Measurements from ENCODE around the gene CHST7.
A peak's percentile ranks its signal among the peaks of the same experiment; 100 is the strongest.
"Not testable (repeated sequence)": the region's sequence is repeated elsewhere in the genome, so short reads cannot be mapped to it uniquely, and the experiment has no call there.

CHST7 gene, protein sequence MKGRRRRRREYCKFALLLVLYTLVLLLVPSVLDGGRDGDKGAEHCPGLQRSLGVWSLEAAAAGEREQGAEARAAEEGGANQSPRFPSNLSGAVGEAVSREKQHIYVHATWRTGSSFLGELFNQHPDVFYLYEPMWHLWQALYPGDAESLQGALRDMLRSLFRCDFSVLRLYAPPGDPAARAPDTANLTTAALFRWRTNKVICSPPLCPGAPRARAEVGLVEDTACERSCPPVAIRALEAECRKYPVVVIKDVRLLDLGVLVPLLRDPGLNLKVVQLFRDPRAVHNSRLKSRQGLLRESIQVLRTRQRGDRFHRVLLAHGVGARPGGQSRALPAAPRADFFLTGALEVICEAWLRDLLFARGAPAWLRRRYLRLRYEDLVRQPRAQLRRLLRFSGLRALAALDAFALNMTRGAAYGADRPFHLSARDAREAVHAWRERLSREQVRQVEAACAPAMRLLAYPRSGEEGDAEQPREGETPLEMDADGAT

DNA sequence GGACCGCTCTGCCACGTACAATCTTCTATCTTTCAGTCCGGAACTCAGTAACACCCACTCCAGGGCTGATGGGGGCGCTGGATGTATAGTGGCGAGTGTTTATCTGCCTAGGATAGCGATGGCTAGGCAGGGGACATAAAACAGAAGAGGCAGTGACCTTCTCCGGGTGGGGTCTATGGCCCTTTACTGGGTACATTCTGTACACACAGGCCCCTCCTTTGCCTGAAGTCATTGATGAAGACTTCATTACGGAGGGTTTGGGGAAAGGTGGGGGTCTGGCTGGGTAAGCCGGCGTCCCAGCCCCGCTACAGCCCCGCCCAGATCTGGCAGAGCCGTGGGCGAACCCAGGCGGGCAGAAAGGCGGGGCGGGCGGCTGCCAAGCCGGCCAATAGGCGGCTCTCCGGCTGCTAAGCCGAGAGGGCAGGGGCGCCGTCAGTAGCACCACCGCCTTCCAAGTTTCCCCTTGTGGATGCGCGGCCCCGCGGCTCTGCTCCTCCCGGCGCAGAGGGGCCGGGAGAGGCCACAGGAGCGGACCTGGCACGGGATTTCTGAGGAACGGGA lies at the start of gene CHST7:
Gene CHST7, plus strand, starts transcription at position 435 of the 561 bp plus-strand sequence. CDS start 167 bp downstream, outside the sequence.
- H3K27ac ChIP-seq, result 0 out of 2 replicates have a peak within 1 kb of the TSS, but pooled peaks have one; percentile 14
- TF ChIP-seq CTCF (conservative IDR thresholded peaks at IDR 0.05), result peak; percentile 22; the same call in 1 of the 2 replicates

DNA sequence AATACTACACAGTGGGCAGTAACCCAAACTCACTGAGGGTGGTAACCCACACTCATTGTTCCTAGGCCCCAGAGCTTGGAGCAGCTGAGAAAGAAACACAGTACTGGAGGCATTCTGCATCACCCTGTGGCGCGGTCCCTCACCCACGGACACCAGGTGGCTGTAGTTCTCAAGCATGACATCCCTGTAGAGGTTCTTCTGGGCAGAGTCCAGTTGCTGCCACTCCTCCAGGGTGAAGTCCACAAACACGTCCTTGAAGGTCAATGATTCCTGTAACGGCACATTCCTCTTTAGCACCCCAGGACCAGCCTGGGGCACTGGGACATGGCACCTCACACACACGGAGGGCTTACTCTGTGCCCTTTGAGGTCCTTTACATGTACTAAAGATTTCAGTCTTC lies 44.9 kb upstream of the CHST7 start:
- not testable (repeated sequence) for H3K27ac ChIP-seq

DNA sequence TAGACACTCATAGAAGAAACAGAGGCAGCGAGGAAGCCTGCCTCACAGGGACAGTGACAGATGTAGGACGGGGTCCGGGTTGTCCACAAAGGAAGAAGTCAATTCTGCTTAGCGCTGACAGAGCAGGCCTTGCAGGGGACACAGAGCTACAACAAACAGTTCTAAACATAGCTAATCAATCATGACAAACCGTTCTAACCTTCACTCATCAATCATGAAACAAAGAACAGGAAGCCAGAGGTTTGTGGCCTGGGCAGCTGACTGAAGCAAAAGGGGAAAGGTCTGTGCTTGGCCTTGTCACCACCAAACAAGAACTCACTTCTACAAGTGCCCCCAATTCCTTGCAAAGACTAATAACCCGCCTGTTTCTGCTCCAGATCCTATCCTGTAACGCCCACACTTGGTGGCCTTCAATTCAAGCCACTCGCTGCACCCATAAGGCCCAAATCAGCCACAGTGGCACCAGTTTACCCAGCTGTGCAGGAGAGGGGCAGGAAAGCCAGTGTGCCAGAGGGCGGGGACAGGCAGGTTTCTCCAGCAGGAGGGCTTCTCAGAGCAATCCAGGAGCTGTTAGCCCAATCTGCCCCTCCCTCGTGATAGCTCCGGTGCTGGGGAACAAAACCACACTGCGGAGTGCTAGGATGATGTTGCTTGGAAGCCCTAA lies 43.7 kb upstream of the CHST7 start:
- H3K27ac ChIP-seq, result not testable (repeated sequence)

- not testable (repeated sequence) for H3K27ac ChIP-seq
Observed at GRCh38 chrX:46530404-46530908, 43.1 kb upstream of the CHST7 start.

DNA sequence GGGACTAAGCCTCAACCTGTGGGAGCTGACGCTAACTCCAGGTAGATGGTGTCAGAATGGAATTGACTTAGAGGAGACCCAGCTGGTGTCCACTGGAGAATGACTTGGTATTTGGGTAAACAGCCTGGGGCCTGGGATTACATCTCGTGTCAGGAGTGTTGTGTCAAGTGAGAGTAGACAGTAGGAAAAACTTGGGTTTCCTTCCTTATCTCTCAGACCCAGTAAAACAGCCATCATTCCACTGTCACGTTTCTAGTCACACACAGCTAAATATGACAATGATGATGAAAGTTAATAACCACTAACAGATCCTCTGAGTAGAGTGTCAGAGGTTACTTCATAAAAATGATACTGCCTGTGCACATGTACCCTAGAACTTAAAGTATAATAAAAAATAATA lies 42.1 kb upstream of the CHST7 start:
- H3K27ac ChIP-seq, result no peak overlapping the region
- TF ChIP-seq CTCF (conservative IDR thresholded peaks at IDR 0.05), result no peak

GRCh38 chrX:46543441-46543840 lies 30.1 kb upstream of the CHST7 start:
- no peak for TF ChIP-seq CTCF (conservative IDR thresholded peaks at IDR 0.05)
- no peak overlapping the region for H3K27ac ChIP-seq

DNA sequence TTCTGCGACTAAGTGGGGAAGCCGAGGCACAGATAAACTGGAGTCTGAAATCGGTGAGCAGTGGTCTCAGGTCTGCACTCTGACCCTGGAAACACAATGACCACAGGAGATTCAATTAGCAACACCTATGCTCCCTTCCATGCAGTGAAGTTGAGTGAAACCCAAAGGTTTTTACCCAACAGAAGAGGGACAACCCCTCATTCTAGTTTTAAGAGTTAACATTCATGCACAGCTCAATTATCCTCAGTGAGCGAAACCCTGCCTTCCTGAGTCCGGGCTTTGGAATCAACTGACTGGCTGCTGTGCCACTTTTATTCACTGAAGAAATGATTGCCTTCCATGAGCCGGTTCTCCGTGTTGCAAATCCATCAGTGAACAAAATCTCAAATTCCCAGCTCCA lies 29.0 kb upstream of the CHST7 start:
- peak overlapping the region; percentile 76 for H3K27ac ChIP-seq

DNA sequence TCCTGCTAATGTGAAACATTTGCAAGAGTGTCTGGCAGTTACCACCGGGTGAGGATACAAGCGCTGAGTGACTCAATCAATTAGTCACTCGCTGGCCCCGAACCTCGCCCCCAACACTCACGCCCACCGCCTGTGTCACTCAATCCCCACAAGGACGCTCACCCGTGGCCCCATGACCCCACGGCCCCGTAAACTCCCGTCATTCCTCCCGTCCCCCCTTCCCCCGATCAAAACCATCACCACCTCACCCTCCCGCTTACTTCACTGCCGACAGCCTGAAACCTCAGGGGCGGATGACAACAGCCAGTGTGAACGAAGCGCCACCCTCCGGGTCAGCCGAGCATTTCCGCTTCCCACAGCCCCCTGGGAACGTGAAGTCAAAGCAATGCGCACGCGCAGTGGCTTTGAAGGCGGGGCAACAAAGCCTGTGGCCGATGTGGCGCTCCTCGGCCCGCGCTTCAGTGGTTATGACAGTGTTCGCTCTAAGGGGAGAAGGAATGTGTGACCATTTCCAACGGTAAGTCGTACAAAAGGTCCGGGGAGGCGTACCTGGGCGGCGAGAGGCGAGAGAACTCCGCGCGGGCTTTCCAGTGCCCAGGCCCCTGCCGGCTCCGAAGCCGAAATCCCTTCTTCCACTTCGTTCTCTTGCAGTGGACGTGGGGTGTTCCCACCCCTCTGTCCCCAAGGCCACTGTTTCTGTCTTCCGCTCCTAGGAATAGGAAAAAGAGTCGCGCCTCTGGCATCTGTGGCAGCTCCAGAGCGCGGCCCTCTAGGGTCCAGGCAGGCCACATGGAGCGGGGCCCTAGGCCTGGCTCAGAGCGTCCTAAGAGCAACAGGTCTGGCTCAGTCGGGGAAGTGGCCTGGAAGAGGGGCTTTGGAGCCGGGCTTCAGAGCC lies 28.2 kb upstream of the CHST7 start, which contains the start of gene ZNF674:
Gene ZNF674, minus strand, starts transcription at position 311 of the 895 bp plus-strand sequence. CDS start 3,334 bp downstream, outside the sequence.
- TF ChIP-seq CTCF (conservative IDR thresholded peaks at IDR 0.05), result peak; percentile 46
- peak within 1 kb of the TSS; percentile 76 for H3K27ac ChIP-seq

DNA sequence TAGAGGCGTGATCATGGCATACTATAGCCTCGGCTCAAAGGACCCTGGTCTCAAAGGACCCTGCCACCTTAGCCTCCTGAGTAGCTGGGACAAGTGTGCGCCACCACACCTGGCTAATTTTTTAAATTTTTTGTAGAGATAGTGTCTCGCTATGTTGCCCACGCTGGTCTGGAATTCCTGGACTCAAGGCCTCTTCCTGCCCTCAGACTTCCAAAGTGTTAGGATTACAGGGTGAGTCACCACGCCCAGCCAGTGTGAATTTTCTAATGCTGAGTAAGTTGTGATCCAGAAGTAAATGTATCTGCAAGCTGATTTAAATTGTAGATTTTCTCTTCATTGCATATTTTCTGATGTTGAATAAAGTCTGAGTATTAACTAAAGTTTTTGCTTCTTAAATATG lies 25.7 kb upstream of the CHST7 start:
- TF ChIP-seq CTCF (conservative IDR thresholded peaks at IDR 0.05), result no peak
- H3K27ac ChIP-seq, result no peak overlapping the region

Measured in VCaP (cell line).